ENCODE measurements around the gene OR4E1.
"Not testable (repeated sequence)": the region's sequence is repeated elsewhere in the genome, so short reads cannot be mapped to it uniquely, and the experiment has no call there.

OR4E1 gene

GRCh38 chr14:21653331-21653885, 20.2 kb downstream of the OR4E1 start, which contains the start of gene OR4E2:
Gene OR4E2, plus strand, starts transcription at chr14:21653835. Its CDS starts 11,248 bp downstream, at chr14:21665083.
- DNase-seq (ENCODE audit: low spot score) (no peak), FAIRE-seq (no peak)

- FAIRE-seq (no peak), DNase-seq (ENCODE audit: low spot score) (no peak)
These were observed 21.3 kb downstream of the OR4E1 start for GRCh38 chr14:21652209-21652808.

GRCh38 chr14:21647380-21647779, 26.2 kb downstream of the OR4E1 start:
- no peak for DNase-seq (ENCODE audit: low spot score)
- FAIRE-seq, result no peak

DNA sequence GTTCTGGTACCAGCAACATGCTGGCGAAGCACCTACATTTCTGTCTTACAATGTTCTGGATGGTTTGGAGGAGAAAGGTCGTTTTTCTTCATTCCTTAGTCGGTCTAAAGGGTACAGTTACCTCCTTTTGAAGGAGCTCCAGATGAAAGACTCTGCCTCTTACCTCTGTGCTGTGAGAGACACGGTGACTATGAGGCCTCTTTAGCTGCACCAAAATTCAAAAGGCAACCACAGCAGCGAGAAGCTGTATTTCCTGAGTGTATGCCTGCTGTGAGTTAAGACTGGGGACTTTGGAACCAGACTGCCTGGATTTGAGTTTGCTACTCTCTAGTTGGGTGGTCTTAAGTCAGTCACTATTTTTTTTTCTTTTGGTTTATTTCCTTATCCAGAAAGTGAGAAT, 30.2 kb downstream of the OR4E1 start:
- no peak for FAIRE-seq

DNA sequence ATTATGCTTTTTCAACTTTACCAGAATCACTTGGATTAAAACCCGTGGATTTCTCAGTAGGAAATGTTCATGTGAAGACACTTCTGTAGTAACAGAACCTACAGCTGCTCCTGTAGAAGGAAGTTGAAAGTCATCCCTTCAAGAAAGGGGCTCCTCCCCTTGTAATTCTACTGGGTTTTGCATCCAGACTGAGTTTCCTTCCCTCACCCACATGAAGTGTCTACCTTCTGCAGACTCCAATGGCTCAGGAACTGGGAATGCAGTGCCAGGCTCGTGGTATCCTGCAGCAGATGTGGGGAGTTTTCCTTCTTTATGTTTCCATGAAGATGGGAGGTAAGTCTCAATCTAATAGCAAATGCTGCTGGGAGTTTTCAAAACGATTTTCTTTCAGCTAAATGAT, 30.9 kb downstream of the OR4E1 start:
- FAIRE-seq (no peak), DNase-seq (ENCODE audit: low spot score) (no peak)

More for the DNA sequence above, 30.2 kb downstream of the OR4E1 start:
- DNase-seq (ENCODE audit: low spot score), result no peak

GRCh38 chr14:21634840-21635239, 38.8 kb downstream of the OR4E1 start, which contains the start of gene OR10G2:
Gene OR10G2, minus strand, starts transcription at chr14:21634940. Its CDS starts 98 bp downstream, at chr14:21634842.
- no peak for DNase-seq (ENCODE audit: low spot score)
- no peak for FAIRE-seq

DNA sequence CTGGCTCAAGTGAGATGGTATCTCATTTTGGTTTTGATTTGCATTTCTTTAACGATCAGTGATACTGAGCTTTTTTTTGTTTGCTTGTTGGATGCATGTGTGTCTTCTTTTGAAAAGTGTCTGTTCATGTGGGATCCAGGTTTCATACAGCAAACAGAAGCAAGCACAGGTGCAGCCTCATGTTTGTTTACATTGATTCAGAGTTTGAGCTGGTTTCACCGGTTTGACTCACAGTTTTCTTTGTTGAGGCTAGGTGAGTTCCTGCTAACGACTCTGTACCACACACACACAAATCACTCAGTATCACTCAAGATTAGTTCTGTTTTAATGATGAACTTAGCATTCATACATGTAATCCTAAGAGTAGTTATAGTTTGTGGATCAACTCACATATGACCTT, 42.5 kb downstream of the OR4E1 start:
- no peak for DNase-seq (ENCODE audit: low spot score)
- FAIRE-seq, result no peak

GRCh38 chr14:21630503-21630902, 43.1 kb downstream of the OR4E1 start:
- not testable (repeated sequence) for FAIRE-seq

GRCh38 chr14:21626491-21627230, 47.0 kb downstream of the OR4E1 start:
- DNase-seq (ENCODE audit: low spot score), result no peak
- no peak for FAIRE-seq

More at GRCh38 chr14:21630503-21630902, 43.1 kb downstream of the OR4E1 start:
- not testable (repeated sequence) for DNase-seq (ENCODE audit: low spot score)
